Measurements from ENCODE around the gene HOXA3. TPM values are rescaled to one million over a fixed set of nuclear protein-coding genes. Genes with fewer than 3 reads are reported as not detected.
A peak's percentile ranks its signal among the peaks of the same experiment; 100 is the strongest.

The HOXA3 gene
- polyA plus RNA-seq (2011; rRNA removed) (3.3 TPM in 2 replicates), polyA plus RNA-seq (2017; fragmentation: RNase III; extraction: RNeasy Plus Mini Kit Qiagen cat#74134 plus additional on column Dnase treatment) (5.8 to 11.4 TPM (median 8.7 TPM) in 3 replicates), polyA minus RNA-seq (2011; rRNA and poly(A)+ RNA removed) (1.5 and 2.5 TPM in 2 replicates)
- 6.1 and 9.5 TPM in 2 replicates for polyA plus RNA-seq (2012; cell fraction: cytosol; rRNA removed)
- 14.6 and 17.5 TPM in 2 replicates for polyA plus RNA-seq (2012; cell fraction: nucleus; rRNA removed)

GRCh38 chr7:27151931-27152815 is at the start of gene HOXA3:
TSS of gene HOXA3 (minus strand) at chr7:27152583. CDS start at chr7:27110640, 41,943 bp downstream.
- FAIRE-seq (no peak), ATAC-seq (no peak), DNase-seq (ENCODE audit: low read depth in 1 of 2, low spot score in 1 of 2) (no peak)
- Histone ChIP-seq H3K4me1 (peaks cover 16% of the 10 kb centered on the region), H3K4me3 (peak within 1 kb of the TSS; percentile 49; the same call in 1 of the 3 replicates), H3K9me3 (no peaks in the 10 kb centered on the region), H3K4me2 (peak within 1 kb of the TSS; percentile 90), H3K27ac (peak within 1 kb of the TSS; percentile 88 to 90; a peak in 5 of 6 replicates)
- CTCF ChIA-PET, result interaction anchor here (0.7 to 4.2 kb wide), 9 partner anchors 9 to 1061 kb away, joined by 3 to 36 read pairs (median 6); partner anchors contain the start of gene HOXA5
- TF ChIP-seq CBX8 (IDR thresholded peaks at IDR 0.05) (no peak), RARB (CRISPR knock-in tag; IDR thresholded peaks at IDR 0.05) (no peak), CEBPB (IDR thresholded peaks at IDR 0.05) (no peak), HEYL (CRISPR knock-in tag; IDR thresholded peaks at IDR 0.05) (no peak), MAX (IDR thresholded peaks at IDR 0.05) (no peak), PHF8 (IDR thresholded peaks at IDR 0.05; ENCODE audit: borderline replicate concordance, low read depth) (no peak)
- 78% methylated on average over 41 of the region's 53 CpGs for WGBS (ENCODE audit: missing lambda C conversion rate)
- POLR2A ChIA-PET, result interaction anchor here (2.1 kb wide), 1 partner anchor 9 kb away, joined by 14 read pairs; no protein-coding TSS in a partner anchor

- ChIA-PET POLR2A (interaction anchor here (1.4 kb wide), 1 partner anchor 544 kb away, joined by 3 read pairs; no protein-coding TSS in a partner anchor), CTCF (interaction anchor here (0.8 to 4.2 kb wide), 7 partner anchors 8 to 895 kb away, joined by 3 to 33 read pairs (median 9); no protein-coding TSS in a partner anchor)
- H3K4me2 ChIP-seq, result peak overlapping the region; percentile 85; the same call in 2 of the 3 replicates
- peaks cover 15% of the 10 kb centered on the region for H3K4me1 ChIP-seq
- FAIRE-seq (no peak), DNase-seq (ENCODE audit: low read depth in 1 of 2, low spot score in 1 of 2) (no peak), ATAC-seq (no peak)
- H3K27ac ChIP-seq, result no peak overlapping the region
- no peak overlapping the region for H3K4me3 ChIP-seq
- WGBS (ENCODE audit: missing lambda C conversion rate), result 79% methylated on average over 4 of the region's 4 CpGs
- TF ChIP-seq SREBF2 (IDR thresholded peaks at IDR 0.05), result no peak
- H3K9me3 ChIP-seq, result no peaks in the 10 kb centered on the region
These were observed 49.2 kb upstream of the HOXA3 start for GRCh38 chr7:27201580-27202017.

- Histone ChIP-seq H3K4me1 (peaks cover 15% of the 10 kb centered on the region), H3K27ac (peak overlapping the region; percentile 63 to 87), H3K4me2 (peak overlapping the region; percentile 85), H3K4me3 (peak overlapping the region; percentile 82), H3K9me3 (no peaks in the 10 kb centered on the region)
- DNase-seq (ENCODE audit: low read depth in 1 of 2, low spot score in 1 of 2) (peak in 1 of 2 experiments; percentile 19), ATAC-seq (peak; percentile 38 to 51), FAIRE-seq (no peak)
- no peak for TF ChIP-seq ZSCAN20 (CRISPR knock-in tag; IDR thresholded peaks at IDR 0.05)
- no peak for TF ChIP-seq EHF (CRISPR knock-in tag; IDR thresholded peaks at IDR 0.05)
- TF ChIP-seq CBX8 (IDR thresholded peaks at IDR 0.05), result no peak
- no peak for TF ChIP-seq BHLHE40 (IDR thresholded peaks at IDR 0.05; ENCODE audit: low read depth, low read length)
- no peak for TF ChIP-seq RAD21 (conservative IDR thresholded peaks at IDR 0.05 in 1 of 2, IDR thresholded peaks at IDR 0.05 in 1 of 2)
- no peak for TF ChIP-seq ZFP36 (IDR thresholded peaks at IDR 0.05; ENCODE audit: borderline replicate concordance, partially characterized antibody)
- TF ChIP-seq TP53 (CRISPR knock-in tag; IDR thresholded peaks at IDR 0.05), result no peak
- no peak for TF ChIP-seq CHD2 (IDR thresholded peaks at IDR 0.05; ENCODE audit: low read length, partially characterized antibody)
- TF ChIP-seq POLR2A (IDR thresholded peaks at IDR 0.05; ENCODE audit: low read length), result no peak
- no peak for TF ChIP-seq HOXA7 (CRISPR knock-in tag; IDR thresholded peaks at IDR 0.05)
- TF ChIP-seq MAZ (IDR thresholded peaks at IDR 0.05; ENCODE audit: borderline replicate concordance, low read depth, low read length), result no peak
- TF ChIP-seq FOSB (CRISPR knock-in tag; IDR thresholded peaks at IDR 0.05), result no peak
- no peak for TF ChIP-seq HOXB13 (CRISPR knock-in tag; IDR thresholded peaks at IDR 0.05; ENCODE audit: low read depth)
- WGBS (ENCODE audit: missing lambda C conversion rate), result 74% methylated on average over 14 of the region's 14 CpGs
- CTCF ChIA-PET, result interaction anchor here (0.8 to 4.2 kb wide), 12 partner anchors 9 to 896 kb away, joined by 3 to 33 read pairs (median 10); no protein-coding TSS in a partner anchor
- POLR2A ChIA-PET, result interaction anchor here (1.3 to 1.6 kb wide), 4 partner anchors 540 to 893 kb away, joined by 3 to 6 read pairs (median 3); no protein-coding TSS in a partner anchor
These were observed 48.6 kb upstream of the HOXA3 start for GRCh38 chr7:27200761-27201579.
